Kidney (tissue), 14 donors: ENCODE data around the gene FBLN2. TPM values are rescaled to one million over a fixed set of nuclear protein-coding genes. Genes with fewer than 3 reads are reported as not detected.

Source experiments
- DNase-seq, 5 donors: peaks; one replicate each; pipeline ENCODE4 v3.0.0-alpha.2; 2013 to 2020
- FAIRE-seq: peaks from 2 replicates; lab custom pipeline; 2012; peaks lifted over from hg19 to GRCh38; lab: Jason Lieb, UNC
- H3K27ac ChIP-seq, 2 donors: one replicate each; pipeline ENCODE4 v1.7.0; 2013; ENCODE audit warnings: low read depth in 2 of 2, low read length in 2 of 2, inconsistent platforms in 1 of 2
- H3K27me3 ChIP-seq: one replicate; pipeline ENCODE4 v1.7.1; 2013; ENCODE audit warnings: low read length, inconsistent platforms; ENCODE audit not compliant: control insufficient read depth, insufficient read depth
- H3K36me3 ChIP-seq, 3 donors: one replicate each; pipeline versions ENCODE4 v1.7.0 to v1.7.1; 2013; ENCODE audit warnings: low read length in 3 of 3, control low read depth in 1 of 3, inconsistent platforms in 1 of 3; ENCODE audit not compliant: insufficient read depth in 3 of 3, control insufficient read depth in 2 of 3
- H3K4me1 ChIP-seq, 3 donors: one replicate each; pipeline versions ENCODE4 v1.7.0 to v1.7.1; 2013; ENCODE audit warnings: low read length in 3 of 3, inconsistent platforms in 1 of 3, low read depth in 1 of 3; ENCODE audit not compliant: control insufficient read depth in 2 of 3, insufficient read depth in 2 of 3
- H3K4me3 ChIP-seq, 3 donors: one replicate each; pipeline versions ENCODE4 v1.7.0 to v1.8.1; 2013; ENCODE audit warnings: low read length in 3 of 3, control low read depth in 1 of 3, inconsistent platforms in 1 of 3
- H3K9ac ChIP-seq, 3 donors: one replicate each; pipeline versions ENCODE4 v1.7.0 to v1.7.1; 2013; ENCODE audit warnings: low read length in 3 of 3, control low read depth in 1 of 3, inconsistent platforms in 1 of 3
- H3K9me3 ChIP-seq, 3 donors: one replicate each; pipeline versions ENCODE4 v1.7.0 to v1.7.1; 2013; ENCODE audit warnings: low read length in 3 of 3, control low read depth in 1 of 3, inconsistent platforms in 1 of 3; ENCODE audit not compliant: control insufficient read depth in 2 of 3, insufficient read depth in 1 of 3
- intact Hi-C: fragments of 100-400 bp; cut with DNase I; formaldehyde crosslinking; loops from one replicate; pipeline ENCODE4 v1.11.1; 2022
- polyA plus RNA-seq: library from polyadenylated mRNA; stranded (reverse); fragments of 350-450 nt; fragmentation: Illumina TruSeq; extraction: RNeasy Lipid Tissue Mini Kit (QIAGEN cat#74804); gene quantifications from one replicate; pipeline ENCODE4 v1.2.3, GENCODE V29; 2014; ENCODE audit warnings: low read depth, low replicate concordance; ENCODE audit not compliant: insufficient read depth
- total RNA-seq: library from RNA; stranded (reverse); fragmentation: NEBNext Ultra II Directional; extraction: Animal tissue kit (Norgen Biotek cat#: 25700); gene quantifications from one replicate; pipeline ENCODE4 v1.2.1, GENCODE V29; 2021
- TF ChIP-seq, protein P1 (sequence below): IDR thresholded peaks from 3 replicates; pipeline ENCODE4 v1.5.1; 2012; ENCODE audit warnings: mild to moderate bottlenecking, moderate library complexity, borderline replicate concordance; ENCODE audit not compliant: insufficient read depth; ENCODE audit errors: extremely low read depth
- donor health status: control.
- donor health status: control.
- donor health status: control.
- donor health status: control.
- donor health status: control.
- donor health status: DM: yes; HTN: yes; CAD: no.
- donor health status: Normal renal cell carcinoma (clear cell type).

The FBLN2 gene
- total and polyA plus RNA-seq, 2 donors from 2014 or later = 3.2 to 43.4 TPM

DNA sequence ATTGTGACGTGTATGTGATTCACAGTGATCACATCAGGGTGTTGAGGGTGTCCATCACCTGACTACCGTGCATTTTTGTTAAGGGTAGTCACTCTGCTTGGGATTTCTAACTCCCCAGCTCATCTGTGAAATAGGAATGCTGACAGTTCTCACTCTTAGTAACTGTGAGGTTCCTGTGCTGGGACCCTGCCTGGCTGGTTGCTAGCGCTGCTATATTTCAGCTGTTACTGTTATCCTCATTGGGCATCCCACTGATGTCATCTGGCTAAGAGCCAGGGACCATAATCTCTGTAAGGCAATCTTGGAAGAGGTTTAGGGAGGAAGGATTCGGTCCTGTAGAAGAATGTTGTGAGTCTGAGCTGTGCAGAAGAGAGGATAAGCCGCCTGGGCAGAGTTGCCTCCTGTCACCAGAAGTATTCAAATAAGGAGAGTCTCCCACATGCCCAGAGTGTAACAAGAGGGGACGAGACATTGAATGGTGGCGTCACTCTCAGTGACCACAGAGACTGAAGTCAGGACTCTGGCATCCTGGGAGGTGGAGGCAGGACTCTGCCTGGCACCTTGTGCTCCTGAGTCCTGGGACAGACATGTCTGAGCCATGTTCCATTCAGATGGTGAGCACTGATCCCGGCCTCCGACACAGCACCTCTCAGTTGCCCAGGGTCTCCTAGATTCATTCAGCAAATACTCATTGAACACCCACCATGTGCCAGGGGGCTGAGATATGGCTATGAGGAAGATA lies 52.2 kb downstream of the FBLN2 start:
- Histone ChIP-seq H3K9ac (no peak overlapping the region), H3K36me3 (no peaks in the 10 kb centered on the region), H3K9me3 (no peaks in the 10 kb centered on the region), H3K27ac (no peak overlapping the region), H3K27me3 (no peaks in the 10 kb centered on the region), H3K4me1 (no peaks in the 10 kb centered on the region), H3K4me3 (no peak overlapping the region)
- DNase-seq (peak in 2 of 5 donors; percentile 19 to 65), FAIRE-seq (no peak)
- TF ChIP-seq, protein P1, sequence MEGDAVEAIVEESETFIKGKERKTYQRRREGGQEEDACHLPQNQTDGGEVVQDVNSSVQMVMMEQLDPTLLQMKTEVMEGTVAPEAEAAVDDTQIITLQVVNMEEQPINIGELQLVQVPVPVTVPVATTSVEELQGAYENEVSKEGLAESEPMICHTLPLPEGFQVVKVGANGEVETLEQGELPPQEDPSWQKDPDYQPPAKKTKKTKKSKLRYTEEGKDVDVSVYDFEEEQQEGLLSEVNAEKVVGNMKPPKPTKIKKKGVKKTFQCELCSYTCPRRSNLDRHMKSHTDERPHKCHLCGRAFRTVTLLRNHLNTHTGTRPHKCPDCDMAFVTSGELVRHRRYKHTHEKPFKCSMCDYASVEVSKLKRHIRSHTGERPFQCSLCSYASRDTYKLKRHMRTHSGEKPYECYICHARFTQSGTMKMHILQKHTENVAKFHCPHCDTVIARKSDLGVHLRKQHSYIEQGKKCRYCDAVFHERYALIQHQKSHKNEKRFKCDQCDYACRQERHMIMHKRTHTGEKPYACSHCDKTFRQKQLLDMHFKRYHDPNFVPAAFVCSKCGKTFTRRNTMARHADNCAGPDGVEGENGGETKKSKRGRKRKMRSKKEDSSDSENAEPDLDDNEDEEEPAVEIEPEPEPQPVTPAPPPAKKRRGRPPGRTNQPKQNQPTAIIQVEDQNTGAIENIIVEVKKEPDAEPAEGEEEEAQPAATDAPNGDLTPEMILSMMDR = no peak
- intact Hi-C loops = no loop called here

DNA sequence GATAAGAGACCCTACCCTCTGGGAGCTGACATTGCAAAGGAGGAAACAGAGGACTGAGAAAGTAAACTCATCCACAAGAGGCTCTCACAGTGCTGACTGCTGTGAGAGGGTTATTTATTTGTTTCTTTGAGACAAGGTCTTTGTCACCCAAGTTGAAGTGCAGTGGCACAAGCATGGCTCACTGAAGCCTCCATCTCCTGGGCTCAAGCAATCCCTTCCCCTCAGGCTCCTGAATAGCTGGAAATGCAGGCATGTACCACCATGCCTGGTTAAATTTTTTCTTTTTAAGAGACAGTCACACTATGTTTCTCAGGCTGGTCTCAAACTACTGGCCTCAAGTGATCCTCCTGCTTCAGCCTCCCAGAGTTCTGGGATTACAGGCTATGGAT lies 52.8 kb downstream of the FBLN2 start:
- Histone ChIP-seq H3K27ac (no peak overlapping the region), H3K36me3 (no peaks in the 10 kb centered on the region), H3K4me1 (no peaks in the 10 kb centered on the region), H3K9ac (no peak overlapping the region), H3K9me3 (no peaks in the 10 kb centered on the region), H3K4me3 (no peak overlapping the region), H3K27me3 (no peaks in the 10 kb centered on the region)
- TF ChIP-seq, protein P1 = no peak
- DNase-seq = no peak
- FAIRE-seq = no peak
- intact Hi-C loops = no loop called here

DNA sequence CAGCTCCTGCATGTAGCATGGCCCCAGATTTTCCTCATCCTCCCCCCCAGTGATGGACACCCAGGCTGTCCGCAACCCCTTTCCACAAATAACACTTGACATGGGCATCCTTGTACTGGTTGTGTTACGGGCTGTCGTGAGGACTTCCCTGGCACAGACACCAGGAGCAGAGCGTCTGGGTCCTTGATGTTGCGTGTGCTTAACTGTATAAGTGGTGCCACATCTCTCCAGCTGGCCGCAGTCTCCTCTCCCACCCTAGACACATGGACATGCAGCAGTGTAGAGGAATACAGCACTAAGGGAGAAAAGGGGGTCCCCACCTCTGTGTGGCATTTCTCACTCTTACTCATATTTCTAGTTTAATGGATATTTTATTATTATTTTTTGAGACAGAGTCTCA lies 56.6 kb downstream of the FBLN2 start:
- DNase-seq (no peak), FAIRE-seq (no peak)
- Histone ChIP-seq H3K36me3 (no peaks in the 10 kb centered on the region), H3K9me3 (no peaks in the 10 kb centered on the region), H3K27ac (no peak overlapping the region), H3K4me3 (no peak overlapping the region), H3K4me1 (no peaks in the 10 kb centered on the region), H3K27me3 (no peaks in the 10 kb centered on the region), H3K9ac (no peak overlapping the region)
- intact Hi-C loops = no loop called here
- TF ChIP-seq, protein P1 = no peak
